Breast epithelium (tissue), 3 donors: ENCODE measurements around the gene TRPM8.

Experiments
- CTCF ChIP-seq, 3 donors: fragments of 450-650 bp; IDR thresholded peaks; one replicate each; pipeline ENCODE4 v1.5.1; 2016 to 2017; ENCODE audit warnings: antibody characterized with exemption in 3 of 3, mild to moderate bottlenecking in 3 of 3, moderate library complexity in 3 of 3
- POLR2A ChIP-seq: fragments of 450-650 bp; IDR thresholded peaks from one replicate; pipeline ENCODE4 v1.6.1; 2016; ENCODE audit warnings: antibody characterized with exemption, mild to moderate bottlenecking, moderate library complexity
- POLR2AphosphoS5 ChIP-seq, 3 donors: sonication (generic); formaldehyde crosslinking; IDR thresholded peaks; one replicate each; pipeline ENCODE4 v1.6.1; 2017; ENCODE audit warnings: antibody characterized with exemption in 3 of 3

GRCh38 chr2:233942731-233943130, 25.6 kb downstream of the TRPM8 start:
- no peak for TF ChIP-seq CTCF (IDR thresholded peaks at IDR 0.05)
- no peak for TF ChIP-seq POLR2A
- no peak for TF ChIP-seq POLR2AphosphoS5 (IDR thresholded peaks at IDR 0.05)
